GM19240 (cell line): Measurements from ENCODE around the gene TSHZ3.

ENCODE experiments used
- DNase-seq: peaks from one replicate; pipeline ENCODE4 v3.0.0; 2011; ENCODE audit warnings: low spot score; ENCODE audit not compliant: insufficient read length

Gene TSHZ3

DNA sequence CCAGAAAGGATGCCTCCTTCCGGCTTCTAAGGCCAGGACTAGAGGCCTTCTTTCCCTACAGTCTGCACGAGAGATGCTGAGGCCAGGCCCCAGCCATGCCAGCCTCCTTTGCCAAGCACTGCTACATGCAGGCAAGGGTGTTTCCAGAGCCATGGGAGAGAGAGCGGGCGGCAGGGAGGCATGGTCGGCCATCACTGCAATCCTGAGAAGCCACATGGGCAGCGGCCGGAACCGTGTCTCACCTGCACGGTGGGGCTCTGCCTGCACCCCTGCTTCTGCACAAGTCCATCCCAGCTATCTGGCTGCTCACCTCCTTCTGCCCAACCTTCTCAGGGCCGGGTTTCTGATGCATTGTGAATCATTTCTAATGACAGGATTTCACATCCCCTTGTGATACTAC, 35.1 kb downstream of the TSHZ3 start:
- no peak for DNase-seq

DNA sequence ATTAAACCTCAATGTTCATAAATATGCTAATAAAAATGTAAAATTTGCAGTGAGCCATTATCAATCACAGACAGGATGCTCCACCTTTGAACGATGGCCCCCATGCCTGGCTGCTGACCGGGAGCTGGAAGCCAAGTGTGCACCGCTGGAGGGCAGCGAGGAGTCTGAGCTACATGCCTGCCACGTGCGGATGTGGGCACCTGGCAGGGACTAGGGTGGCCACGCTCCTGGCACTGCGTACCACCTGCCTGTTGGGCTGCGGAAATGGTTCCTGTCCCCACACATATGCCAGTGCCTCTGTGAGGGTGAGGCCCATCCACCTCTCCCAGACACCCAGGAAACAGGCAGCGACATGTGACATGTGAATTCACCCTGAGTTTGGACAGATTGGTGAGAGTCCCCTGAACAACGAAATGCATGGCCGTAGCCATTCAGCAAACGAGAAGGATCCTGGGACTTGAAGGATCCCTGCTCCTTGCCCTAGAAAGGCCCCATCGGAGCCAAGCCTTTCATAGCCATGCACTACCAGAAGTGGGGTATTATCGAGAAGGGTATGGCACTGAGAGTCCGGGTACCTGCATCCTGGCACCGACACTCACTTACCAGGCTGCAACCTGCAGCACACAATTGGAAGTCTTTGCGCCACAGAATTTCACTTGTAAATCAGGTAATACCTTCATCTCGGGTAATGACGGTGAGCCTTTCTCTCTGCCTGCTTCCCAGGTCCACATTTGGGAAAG, 35.8 kb downstream of the TSHZ3 start:
- DNase-seq, result no peak

DNA sequence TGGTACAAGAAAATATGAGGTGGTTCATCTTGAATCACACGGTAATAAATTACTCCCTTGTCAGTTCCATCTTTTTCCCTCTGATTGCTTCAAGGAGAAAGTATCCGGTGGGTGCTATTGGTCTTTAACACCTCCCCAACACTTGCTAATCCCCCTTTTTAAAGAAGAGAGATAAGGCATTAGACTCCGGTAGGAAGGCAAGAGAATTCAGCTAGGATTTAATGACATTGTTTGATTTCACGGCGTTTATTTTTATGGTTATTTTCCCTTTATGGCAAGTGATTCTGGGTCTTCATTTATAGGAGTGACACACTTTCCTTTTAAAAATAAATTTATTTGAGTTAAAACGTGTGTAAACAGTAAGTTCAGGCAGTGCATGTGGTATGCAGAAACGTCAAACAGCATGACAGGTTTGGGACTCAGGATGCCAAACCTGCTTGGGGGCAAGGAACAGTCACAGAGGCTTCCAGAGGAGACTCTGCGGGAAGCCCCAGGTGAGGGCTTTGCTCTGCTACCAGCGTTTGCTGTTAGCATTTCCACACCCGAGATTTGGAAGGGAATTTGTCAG, 36.5 kb downstream of the TSHZ3 start:
- no peak for DNase-seq

DNA sequence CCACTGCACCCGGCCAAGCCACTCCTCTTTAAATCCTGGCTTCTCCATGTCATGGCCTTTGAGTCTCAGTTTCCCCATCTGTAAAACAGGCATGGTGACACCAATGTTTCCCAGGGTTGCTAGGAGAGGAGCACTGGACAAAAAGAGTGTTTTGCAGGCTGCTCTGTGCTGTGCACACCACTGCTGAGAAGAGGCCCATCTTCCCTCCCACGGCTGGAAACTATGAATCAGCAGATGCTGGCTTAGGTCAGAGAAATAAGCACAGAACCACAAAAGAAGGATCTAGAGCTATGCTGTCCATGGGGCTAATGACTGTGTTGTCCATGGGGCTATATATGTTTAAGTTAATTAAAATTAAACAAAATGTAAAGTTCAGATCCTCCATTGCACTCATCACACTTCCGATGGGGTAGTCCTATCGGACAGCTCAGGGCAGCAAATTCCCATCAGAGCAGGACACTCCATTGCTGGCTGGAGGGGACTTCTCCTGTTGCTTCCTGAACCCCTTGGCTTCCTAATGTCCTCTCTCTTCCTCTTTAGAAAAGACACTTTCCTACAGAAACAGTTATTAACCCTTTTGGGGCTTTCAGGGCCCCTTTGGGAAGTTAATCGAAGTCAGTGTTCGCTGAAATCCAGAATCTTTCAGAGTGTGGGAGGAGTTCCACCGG, 37.1 kb downstream of the TSHZ3 start:
- DNase-seq, result no peak

DNA sequence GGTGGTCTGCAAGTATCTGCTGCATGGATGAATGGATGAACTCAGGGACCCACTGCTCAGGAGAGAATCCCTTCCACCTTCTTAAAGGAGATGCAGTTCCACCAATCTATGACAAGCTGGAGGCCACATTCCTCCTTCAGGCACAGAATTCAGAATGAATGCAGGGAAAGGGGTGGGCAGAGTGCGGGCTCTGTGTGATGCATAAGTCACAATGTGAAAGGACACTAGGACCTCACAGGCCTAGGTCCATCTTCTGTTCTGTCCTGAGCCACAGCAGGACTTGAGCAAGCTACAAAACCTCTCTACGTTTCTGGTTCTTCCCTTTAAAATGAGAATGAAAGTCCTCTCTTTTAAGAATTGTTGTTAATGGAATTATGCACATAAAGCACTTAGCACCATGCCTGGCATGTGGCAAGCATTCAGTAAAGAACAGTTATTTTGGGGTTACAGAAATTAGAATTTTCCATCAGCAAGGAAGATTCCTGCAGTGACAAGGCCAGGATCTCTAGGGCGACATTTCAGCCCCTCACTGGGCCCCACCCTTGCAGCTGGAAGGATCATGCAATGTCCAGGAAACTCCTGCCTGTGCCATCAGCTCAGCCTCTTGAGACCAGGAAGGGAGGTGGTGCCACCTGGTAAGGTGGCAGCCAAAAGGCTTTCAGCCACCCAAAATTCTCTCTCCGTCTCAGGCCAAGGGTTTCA, 38.7 kb downstream of the TSHZ3 start:
- no peak for DNase-seq

DNA sequence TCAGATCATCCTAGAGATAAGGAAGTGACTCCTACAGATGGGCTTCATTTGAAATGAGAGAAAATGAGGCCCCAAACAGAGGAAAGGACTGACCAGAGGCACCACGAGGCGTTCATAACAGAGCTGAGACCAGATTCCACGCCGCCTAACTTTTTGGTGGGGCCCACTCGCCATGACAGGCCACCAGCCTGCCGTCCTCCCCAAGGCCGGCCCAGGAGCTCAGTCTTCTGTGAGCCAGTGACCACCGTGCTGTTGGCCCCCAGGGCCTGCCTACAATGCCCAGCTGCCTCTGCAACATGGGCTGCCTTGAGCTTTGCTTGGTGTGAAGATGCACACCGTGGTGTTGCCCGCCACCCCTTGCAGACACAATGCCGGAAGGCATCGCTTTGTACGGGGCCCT, 40.5 kb downstream of the TSHZ3 start:
- DNase-seq, result no peak

DNA sequence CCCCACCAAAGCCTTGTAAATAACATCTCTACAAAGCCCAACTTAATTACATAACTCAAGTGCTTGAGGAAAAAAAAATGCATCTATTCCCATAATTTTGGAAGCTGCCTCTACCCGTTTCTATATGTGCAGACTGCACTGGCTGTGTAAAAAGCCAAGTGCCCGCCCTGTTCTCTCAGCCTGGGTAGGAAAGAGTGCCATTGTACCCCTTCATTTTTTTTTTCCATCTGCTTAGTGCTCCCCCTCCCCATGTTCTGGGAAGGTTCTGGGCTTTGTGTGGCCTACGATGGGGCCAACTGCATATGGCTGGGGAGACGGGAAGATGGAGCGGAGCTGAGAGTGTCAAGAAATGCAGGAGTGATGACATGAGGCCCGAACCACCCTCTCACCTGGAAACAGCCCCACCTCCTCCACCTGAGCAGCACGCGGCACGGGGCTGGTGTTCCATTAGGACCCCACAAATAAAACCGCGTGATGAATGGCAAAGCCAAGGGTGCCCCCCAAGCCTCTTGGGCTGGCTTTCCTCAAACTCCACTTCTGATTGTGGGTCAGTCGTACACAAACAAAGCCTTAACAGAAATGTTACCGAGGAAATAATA, 42.1 kb downstream of the TSHZ3 start:
- DNase-seq, result no peak

DNA sequence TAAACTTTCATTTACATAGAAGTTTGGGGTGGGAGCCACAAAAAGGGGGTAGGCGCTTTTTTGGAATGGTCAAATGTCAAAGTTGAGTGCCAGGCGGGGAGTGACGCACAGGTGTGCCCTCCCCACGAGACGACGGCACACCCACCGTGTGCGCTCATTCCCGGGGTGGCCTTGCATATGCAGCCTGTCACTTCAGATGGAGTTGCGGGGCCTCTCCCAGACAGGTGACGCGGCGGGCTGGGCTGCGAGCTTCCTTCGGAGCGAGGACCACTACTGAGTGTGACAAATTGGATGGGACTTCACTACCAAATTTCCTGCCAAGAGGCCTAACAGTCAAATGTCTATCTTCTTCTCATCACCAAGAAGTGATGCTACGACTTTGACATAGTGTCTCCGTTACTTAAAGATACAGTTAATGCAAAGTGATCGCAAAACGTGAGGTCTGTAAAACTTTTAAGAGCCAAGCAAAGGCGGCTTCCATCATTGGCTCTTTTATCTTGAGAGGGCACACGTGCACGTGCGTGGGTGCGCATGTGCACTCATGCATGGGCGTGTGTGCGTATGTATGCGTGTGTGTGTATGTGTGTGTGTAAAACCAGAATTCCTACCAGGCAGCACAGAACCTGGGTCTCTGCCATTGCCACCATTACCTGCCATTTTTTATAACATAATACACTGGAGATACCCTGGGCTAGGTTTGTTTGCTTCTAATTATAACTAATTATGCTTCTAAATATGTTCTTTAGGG, 43.1 kb downstream of the TSHZ3 start:
- DNase-seq, result no peak

DNA sequence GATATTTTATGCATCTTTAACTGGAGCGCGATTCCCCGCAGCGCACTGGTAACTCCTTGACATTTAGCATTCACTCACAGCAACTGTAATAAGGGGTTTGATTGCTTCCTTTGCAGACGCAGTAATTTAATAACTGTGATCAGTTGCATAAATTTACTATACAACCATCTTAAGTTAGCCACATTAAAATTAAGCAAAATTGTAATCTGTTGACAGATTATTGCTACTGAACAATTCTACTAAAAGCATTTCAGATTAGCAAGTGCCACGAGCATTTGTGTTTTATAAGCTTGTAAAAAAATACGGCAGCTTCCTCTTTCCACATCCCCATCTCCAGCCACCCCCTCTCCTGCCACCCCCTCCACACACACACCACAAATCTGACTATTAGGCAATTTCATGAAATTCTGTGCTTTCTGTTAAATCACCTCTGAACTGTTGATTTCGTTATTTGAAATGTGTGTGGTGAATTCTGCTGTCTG, 44.4 kb downstream of the TSHZ3 start:
- DNase-seq, result no peak

DNA sequence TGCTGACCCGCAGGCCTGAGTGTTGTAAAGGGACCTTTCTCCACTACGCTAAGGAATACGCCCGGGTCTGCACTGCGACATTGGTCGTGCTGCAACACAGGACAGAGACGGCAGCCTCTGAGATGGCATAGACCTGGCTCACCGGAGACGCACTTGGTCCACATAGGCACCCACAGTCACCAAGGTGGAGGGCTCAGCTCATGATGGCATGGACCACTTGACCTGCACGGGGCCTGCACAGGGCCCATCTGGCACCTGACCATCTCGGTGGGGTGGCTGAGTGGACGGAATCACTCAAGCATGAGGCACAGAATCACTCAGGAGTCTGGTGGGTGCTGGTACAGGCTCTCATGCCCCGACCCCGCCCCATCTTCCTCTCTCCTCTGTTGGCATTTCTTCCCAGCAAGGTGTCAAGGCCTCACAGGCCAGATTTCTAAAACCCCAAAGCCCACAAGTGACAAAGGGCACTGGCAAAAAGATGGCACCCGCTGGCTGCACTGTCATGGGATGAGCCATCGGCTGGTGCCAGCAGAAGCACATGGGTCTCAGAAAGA, 45.9 kb downstream of the TSHZ3 start:
- no peak for DNase-seq

DNA sequence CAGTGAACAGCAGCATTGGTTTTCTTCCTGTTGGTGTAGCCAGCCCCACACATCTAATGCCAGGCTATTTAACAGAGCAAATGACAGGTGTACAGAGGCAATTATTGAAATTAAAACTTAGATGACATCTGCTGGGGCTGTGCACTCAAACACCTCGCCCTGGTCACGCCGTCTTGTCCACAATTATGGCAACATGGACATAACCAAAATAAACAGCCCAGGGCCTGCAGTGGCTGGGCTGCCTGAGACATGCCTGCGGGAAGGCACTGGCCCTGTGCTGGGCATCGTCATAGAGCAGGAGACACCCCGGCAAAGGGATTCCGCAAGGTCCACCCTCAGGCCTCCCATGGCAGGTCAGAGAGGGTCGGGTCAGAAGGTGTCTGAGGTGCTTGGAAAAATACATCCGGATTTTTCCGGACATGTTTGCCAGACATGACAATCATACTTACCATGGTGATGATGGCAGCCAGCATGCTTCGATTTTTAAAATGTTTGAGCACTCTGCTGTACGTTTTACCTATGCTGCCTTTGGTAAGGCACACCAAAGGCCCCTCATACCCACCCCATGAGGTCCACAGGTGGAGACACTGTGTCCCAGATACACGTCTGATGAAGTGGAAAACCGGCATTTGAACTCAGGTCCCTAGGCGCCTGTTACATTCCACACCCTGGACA, 47.8 kb downstream of the TSHZ3 start:
- DNase-seq, result no peak

DNA sequence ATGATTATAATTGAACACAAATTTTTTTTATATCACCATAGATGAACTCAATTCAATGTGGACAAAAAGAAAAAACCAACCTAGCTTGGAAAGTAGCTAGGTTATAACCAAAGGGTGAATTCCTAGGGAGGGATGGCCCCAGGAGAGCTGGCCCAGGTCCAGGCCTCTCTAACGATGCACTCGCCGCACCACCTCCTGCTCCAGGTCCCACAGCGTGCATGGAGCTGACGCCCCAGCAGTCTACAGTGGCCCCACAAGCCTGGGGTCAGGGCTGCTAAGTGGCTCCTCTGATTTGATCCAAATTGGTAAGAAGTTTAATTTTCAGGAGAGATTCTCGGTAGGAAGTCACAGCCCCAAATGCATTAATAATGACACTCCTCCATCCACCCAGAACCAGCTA, 48.8 kb downstream of the TSHZ3 start:
- no peak for DNase-seq

DNA sequence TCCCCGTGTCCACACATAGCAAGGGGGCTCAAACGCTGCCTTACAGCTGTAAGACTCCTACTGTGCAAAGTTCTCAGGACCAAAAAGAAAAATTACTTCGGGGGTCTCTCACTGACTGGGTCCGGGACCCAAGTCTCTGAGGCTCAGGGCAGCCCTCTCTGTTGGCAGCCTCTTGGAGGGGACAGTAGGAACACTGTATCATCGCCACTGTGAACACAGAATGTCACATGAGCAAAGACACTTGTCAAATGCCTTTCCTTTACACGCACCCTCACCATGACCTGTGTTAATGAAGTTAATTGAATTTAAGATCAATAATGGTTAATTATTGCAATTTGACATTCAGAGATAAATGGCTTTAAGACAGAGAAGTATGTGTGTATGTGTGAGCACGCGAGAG, 49.6 kb downstream of the TSHZ3 start:
- DNase-seq, result no peak

DNA sequence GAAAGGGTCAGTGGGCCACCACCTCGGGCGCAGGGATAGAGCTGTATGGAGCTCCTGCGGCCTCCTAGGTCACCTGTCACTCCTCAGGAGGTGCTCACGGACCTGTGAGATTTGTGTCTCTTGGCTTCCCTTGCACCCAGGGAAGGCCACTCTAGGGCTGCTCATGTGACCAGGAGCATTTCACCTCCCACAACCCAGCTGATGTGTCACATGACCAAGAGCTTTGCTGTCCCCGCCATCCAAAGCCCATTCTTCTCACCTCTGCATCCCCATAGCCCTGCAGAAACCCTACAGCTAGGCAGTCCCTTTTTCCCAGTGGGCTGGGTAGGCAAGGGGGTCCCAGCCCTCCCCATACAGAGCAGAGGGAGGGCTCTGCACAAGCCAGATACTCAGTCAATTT, 51.2 kb downstream of the TSHZ3 start:
- no peak for DNase-seq

DNA sequence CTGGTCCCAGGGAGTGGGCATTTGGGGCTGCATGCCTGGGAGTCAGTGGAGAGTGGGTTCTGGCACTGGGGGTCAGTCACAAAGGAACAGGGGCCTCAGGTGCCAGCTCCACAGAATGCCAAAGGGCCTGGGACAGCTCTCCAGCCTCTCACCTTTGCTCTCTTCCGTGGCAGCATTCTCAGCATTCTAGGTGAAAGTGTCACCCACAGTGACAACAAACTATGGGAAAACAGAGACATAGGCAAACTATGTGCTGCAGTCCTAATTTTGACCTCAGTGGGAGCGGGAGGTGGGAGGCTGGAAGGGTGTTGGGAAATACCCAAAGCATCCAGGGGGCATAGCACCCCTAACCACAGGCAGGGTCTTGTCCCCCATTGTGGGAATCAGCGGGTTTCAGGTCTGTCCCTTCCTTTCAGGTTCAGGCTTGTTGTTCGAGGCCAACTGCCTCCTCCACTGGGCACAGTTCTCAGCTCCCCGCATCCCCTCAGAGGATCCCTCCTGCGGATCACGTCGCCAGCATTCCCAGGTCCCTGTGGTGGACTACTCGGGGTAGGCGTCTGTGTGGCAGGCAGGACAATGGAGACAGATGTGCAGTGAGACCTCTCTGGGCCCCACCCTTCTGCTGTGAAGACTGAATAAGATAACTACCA, 52.4 kb downstream of the TSHZ3 start:
- no peak for DNase-seq

DNA sequence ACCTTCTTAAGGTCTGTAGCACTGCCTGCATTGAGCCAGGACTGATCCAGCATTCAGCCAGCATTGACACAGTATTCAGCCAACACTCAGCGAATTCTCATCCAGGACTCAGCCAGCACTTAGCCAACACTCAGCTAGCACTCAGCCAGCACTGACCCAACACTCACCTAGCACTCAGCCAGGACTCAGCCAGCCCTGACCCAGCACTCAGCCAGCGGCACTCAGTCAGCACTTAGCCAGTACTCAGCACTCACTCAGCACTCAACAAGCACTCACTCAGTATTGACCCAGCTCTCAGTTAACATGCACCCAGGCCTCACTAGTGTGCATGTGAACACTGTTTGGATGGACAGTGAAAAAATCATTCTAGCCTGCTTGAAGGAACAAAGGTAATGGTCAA, 55.0 kb downstream of the TSHZ3 start:
- DNase-seq, result no peak

DNA sequence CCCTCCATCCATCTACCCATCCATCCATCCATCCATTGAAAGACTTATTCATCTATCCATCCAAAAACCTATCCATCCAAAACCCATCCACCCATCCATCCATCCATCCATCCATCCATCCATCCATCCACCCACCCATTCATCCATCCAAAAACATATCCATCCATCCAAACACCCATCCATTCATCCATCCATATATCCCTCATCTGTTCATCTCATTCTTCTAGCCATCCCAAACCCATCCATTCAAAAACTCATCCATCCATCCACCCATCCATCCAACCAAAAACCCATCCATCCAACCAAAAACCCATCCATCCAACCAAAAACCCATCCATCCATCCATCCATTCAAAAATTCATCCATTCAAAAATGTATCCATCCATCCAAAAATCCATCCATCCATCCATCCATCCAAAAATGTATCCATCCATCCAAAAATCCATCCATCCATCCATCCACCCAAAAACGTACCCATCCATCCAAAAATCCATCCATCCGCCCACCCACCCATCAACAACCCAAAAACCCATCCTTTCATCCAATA, 56.5 kb downstream of the TSHZ3 start:
- no peak for DNase-seq

DNA sequence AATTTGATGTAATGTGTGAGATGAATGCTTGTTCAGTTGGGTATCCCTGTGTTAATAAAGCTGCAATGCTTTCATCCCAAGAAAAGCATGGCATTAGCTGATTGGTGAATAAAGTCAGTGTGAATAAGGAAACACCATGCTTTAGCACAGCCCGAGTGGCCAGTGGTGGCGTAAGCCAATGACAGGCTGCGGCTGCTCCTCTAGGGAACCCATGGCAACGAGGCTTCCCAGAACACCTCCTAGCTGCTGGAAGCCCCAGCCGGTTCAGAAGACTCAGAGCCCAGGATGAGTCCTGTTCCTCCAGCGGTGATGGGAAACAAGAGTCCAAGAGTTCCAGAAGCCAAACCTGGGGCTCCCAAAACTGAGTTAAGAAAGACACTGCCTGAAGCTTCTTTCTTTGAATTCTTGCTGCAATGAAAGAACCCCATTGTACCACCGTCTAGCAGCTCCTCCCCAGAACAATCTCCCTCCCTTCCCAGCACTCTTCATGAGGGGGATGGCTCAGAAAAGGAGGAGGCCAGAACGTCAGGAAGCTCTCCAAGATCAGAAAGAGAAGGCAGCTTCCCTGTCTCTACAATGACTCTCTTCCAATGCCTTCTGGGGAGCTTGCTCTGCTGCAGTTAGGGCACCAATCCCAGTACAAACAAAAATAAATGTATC, 58.2 kb downstream of the TSHZ3 start:
- DNase-seq, result no peak

DNA sequence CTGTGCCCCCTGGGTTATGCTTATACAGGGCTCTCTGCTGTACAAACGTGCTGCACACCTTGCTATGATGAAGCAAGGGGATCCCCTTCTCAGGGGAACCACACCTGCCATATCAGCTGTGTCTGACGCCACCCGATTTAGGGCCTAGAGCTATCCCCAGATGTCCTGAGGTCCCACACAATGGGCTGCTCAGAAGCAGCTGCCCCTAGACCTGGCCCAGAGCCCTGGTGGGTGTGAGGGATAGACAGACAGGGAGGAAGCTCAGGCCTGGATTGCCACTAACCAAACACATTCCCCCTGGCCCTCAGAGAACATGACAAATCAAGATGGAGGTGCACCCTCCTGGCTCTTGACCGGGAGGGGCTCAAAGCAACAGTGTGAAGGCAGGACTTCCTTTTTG, 59.3 kb downstream of the TSHZ3 start:
- DNase-seq, result no peak
